GM18870 (cell line): Measurements from ENCODE around the gene PIK3CB.
A peak's percentile ranks its signal among the peaks of the same experiment; 100 is the strongest.

Source experiments
- ATAC-seq: cut with Tn5 transposase; IDR thresholded peaks from one replicate; pipeline ENCODE4 v1.9.1; 2021; ENCODE audit warnings: moderate library complexity; ENCODE audit not compliant: unreplicated experiment

The PIK3CB gene

DNA sequence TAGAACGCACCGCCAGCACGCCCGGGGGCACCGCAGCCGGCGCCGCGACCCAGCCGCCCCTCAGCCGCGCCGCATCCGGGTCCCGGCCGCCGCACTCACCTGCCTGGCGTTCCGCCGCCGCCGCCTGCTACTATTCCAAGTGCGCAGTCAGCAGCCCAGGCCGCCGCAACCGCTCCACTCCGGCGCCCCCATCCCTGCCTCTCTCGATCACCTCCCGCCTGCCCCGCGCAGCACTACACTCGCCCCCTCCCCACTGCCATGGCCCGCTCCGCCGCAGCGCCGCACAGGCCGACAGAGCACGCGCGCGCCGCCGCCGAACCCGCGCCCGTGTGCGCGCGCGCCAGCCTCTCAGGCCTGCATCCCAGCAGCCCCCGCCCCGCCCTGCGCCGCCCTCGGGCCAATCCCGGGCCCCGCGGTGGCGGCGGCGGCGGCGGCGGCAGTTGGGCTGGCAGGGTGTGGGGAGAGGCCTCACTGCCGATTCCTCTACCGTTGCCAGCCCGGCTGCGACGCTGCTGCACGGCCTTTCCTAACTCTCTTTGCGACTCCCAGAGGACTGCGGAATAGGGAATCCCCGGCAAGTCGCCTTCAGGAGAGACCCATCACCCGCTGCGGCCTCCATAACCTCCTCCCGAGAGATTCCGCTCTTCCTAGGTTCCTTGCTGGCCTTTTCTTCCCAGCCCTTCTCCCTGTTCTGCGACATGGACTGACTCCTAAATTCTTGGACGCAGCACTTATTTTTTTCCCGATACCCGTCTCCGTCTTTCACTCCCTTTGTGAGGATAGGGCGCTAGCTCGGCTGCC, at the start of gene PIK3CB:
Gene PIK3CB (minus strand): TSS at position 333 of the 801 bp plus-strand sequence. CDS start 75,585 bp downstream, outside the sequence.
- peak; percentile 44 for ATAC-seq

DNA sequence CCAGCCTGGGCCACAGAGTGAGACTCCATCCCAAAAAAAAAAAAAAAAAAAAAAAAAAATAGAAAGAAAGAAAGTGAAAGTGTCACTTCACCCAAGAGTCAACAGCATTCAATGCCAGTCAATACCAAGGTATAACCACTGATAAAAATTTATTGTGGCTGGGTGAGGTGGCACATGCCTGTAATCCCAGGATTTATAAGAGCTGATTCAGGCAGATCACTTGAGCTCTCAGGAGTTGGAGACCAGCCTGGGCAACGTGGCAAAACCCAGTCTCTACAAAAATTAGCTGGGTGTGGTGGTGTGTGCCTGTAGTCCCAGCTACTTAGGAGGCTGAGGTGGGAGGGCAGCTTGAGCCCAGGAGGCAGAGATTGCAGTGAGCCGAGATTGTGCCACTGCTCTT, 46.5 kb upstream of the PIK3CB start:
- no peak for ATAC-seq

DNA sequence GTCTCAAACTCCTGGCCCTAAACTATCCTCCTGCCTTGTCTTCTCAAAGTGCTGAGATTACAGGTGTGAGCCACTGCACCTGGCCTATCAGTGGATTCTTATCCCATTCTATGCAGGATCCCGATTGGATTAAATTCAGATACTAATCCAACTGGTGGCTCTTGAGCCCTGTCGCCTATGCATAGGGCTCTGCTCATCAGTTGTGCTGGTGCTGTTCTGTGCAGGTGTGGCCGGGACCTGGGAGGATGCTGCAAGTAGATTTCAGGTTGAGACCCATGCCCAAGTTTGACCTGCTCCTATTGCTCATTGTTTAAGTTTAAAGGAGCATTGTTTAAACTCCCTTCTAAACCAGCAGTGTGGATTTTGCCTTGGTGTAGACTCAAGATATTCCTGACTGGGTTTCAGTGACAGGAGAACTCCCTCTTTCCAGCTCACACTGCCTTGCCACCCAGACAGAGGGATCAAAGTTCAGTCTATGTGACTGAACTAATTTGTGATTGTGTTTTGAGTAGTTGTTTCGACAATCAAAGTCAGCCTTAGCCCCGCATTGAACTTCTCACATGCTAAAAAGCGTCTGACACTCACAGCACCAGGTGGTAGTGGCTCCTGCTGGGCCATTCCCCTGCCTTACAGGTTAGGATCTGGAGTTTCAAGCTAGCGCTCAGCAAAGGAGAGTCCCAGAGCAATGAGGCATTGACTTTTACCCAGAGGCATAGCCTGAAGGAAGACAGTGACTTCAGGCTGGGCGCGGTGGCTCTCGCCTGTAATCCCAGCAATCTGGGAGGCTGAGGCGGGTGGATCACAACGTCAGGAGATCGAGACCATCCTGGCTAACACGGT, 45.0 kb upstream of the PIK3CB start:
- ATAC-seq, result no peak

DNA sequence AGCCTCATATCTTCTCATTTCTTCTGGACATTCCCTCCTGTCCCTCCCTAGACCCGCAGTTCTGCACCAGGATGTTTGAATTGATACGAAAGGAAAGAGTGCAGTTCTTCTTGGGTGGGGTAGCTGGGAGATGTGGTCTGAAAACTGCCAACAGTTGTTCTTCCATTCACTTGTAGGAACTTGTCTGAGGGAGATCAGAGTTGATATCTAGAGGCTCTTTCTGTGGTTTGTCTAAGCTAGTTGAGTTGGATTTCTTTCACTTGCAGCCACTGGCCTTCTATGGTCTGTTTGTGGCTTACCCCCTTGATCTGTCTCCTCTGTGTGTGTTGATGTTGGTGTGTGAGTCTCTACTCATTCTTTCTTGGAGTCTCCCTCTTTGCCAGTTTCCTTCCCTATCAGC, 42.5 kb upstream of the PIK3CB start:
- no peak for ATAC-seq

DNA sequence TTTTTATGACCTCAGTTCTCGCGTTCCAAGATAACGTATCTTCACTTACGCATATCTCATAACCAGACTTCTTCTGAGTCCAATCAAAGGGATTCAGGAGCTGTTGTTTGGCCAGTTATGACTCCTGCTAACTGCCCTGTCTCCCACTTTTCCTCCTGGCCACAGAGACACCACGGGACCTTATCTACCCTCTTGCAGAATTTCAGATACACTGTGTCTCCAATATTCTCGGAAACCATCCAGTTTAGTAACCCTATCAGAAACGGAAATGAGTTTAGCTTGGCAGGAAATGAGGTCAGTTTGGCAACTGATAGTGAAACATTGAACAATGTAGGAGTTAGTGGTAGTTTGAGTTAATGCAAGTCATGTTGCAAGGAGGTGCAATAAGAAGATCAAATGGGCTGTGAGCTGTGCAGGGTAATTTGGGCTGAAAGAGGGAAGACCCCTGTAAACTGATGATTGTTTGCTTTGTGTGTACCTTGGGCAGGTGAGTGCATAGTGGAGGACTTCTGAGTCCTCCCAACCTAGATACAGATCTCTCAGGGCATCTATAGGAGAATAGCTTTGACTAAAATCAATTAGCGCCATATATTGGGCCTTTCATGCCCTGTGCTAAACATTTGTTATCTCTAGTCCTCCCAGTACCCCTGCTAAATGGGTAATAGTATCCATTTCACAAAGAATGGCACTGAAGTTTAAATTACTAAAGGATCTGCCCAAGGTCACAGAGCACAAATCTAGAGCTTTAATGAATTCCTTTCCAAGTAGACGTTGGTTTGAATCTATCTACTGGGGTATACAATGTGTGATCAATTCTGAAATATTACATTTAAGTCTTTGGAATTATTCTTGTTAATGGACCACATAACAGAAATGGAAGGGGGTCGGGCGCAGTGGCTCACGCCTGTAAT, 41.3 kb upstream of the PIK3CB start:
- ATAC-seq, result no peak

DNA sequence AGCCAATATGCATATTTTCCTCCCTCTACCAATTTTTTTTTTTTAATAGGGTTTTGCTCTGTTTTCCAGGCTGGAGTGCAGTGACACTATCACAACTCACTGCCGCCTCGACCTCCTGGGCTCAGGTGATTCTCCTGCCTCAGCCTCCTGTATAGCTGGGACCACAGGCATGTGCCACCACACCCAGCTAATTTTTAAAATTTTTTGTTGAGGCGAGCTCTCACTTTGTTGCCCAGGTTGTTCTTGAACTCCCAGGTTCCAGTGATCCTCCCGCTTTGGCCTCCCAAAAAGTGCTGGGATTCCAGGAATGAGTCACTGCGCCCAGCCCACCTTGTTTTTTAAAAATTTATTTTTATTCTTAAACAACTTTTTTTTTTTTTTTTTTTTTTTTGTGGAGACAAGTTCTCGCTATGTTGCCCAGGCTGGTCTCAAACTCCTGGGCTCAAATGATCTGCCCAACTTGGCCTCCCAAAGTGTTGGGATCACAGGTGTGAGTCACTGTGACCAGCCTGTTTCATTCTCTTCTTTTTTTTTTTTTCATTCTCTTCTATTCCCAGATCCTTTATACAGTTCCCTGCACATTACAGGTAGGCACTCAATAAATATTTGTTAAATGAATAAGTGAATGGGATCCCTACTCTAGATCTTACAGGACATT, 40.5 kb upstream of the PIK3CB start:
- no peak for ATAC-seq

DNA sequence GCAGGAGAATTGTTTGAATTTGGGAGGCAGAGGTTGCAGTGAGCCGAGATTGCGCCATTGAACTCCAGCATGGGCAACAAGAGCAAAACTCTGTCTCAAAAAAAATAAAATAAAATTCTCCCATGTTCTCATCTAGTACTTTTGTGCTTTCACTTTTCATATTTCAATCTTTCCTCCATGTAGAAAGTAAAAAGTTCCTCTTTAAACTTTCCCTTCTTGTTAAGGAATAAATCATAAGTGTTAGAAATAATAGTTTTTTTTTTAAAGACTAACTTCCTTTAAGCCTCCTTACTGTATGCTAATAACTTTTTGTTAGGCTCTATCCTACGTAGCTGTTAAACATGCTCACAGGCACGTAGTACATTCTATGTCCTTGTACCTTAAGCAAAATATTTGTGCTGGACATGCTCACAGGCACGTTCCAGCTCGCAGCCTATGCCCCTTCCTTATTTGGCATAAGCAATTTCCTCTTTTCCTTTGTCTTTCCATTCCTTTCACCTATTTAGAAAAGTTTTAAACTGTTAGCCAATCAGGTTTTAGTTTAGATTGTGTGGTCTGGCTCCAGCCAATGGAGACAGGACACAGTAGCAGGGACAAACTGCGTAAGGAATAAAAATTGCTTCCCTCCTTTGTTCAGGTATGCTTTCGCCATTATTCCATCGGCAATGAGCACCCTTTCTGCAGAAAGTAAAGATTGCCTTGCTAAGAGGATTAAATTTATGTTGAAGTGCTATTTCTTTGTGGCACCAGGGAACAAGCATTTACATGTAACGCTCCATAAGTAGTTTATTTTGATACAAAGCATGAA, 38.9 kb upstream of the PIK3CB start:
- ATAC-seq, result no peak

DNA sequence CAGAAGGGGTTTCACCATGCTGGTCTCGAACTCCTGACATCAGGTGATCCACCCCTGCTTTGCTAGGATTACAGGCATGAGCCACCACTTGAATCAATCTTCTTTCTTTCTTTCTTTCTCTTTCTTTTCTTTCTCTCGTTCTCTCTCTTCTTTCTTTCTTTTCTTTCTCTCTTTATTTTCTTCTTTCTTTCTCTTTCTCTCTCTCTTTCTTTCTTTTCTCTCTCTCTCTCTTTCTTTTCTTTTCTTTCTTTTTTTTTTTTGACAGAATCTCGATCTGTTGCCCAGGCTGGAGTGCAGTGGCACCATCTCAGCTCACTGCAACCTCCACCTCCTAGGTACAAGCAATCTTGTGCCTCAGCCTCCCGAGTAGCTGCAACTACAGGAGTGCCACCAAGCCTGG, 37.9 kb upstream of the PIK3CB start:
- no peak for ATAC-seq

DNA sequence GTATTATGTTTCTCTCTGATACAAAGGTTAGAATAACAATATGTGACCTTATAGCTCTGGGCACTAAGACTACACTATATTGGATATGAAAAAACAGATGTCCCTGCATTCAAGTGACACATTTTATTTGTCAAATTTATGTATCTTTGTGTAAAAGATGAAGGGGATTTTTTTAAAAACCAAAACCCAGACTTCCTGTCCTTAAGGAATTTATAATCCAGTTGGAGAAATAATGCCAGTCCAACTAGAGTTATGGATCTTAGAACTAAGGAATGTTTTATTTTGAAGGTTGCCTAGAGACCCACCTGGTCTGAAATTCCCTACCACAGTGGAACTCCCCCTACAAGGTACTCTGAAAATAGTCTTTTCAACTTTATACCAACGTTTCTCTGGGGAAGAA, 33.3 kb upstream of the PIK3CB start:
- ATAC-seq, result no peak

DNA sequence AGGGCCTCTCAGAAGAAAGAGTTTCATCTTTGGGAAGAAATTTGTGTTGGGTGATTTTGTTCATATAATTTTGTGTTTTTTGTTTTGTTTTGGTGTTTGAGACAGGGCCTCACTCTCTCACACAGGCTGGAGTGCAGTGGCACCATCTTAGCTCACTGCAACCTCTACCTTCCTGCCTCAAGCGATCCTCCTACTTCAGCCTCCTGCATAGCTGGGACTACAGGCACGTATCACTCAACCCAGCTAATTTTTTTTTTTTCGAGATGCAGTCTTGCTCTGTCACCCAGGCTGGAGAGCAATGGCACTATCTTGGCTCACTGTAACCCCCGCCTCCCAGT, 29.0 kb upstream of the PIK3CB start:
- ATAC-seq, result no peak

DNA sequence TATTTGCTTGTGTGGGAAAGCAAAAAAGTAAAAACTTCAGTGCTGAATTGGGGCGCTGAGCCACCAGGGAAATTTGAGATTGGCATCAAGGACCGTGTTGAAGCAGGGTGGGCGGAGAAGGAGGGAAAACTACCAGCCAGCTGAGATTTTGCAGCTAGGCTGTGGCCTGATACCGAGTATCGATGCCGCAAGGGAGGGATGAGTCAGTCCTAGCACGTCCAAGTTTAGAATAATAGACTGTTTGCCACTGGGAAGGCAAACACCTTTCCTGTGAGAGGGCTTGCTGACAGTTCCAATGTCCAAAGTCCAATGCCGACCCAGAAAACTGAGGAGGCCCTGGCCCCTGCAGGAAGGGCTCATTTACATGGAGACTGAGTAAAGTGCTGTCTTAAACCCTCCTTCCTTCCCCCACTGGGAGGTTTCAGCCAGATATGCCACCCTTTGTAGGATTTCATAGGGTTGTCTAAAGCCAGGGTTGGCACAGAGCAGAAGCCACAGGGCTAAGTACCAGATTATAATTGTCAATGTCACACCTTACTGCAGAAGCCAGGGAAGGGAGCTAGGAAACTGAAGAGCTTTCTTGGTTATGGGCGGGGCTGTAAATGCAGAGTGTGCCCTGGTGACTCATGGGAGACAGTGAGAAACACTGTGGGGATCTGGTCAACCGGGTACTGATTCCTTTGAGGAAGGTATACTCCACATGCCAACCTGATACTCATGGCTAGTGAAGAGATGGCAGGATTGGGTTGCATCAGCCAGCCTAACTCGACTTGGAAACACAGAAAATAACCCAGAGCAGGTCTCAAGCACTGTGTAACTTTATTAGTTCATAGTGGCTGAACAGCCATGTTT, 28.4 kb upstream of the PIK3CB start:
- ATAC-seq, result no peak

DNA sequence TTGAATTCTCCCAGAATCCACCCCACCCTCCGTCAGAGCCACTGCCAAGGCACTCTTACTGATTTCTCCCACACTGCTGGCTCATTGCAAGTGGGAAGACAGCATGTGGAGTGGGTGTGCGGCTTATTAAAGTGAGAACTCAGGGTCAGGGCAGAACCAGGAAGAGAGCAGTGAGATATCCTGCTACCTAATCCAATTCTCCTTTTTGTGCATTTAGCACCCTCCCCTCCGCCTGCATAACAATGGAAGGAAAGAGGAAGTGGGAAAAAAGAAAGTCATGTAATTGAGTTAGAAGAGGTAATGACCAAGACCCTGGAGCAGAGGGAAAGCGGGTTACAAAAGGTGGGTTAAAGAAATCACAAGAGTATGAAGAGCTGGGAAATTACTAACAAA, 27.8 kb upstream of the PIK3CB start:
- ATAC-seq, result no peak

DNA sequence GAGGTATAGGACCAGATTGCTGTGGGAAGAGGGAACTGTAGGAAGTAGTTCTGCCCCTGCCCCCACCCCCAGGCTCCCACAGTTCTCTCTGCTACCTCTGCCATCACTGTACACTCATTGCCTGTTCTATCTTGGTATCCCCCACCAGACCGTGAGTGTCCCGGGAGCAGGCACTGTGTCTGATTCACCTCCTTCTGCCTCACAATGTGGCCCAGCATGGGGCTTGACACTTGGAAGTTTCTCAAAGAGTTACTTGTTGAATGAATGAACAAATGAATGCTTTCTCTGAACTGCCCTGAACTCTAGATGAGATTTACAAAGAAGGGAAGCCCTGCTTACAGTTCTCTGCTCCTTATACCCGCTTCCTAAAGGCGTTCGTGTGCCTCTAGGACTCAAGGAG, 27.1 kb upstream of the PIK3CB start:
- no peak for ATAC-seq

DNA sequence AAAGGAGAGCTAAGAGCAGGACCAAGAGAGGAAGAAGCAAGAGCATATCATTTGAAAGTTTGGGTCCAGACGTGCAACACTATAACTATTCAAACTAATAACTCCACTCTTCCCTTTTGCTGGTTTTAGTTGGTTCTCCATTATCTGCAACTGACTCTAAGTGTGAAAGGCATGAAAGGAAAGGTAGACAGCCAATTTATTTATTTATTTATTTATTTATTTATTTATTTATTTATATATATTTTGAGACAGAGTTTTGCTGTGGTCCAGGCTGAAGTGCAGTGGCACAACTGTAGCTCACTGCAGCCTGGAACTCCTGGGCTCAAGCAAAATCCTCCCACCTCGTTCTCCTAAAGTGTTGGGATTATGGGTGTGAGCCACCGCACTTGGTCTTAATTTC, 22.1 kb upstream of the PIK3CB start:
- no peak for ATAC-seq

DNA sequence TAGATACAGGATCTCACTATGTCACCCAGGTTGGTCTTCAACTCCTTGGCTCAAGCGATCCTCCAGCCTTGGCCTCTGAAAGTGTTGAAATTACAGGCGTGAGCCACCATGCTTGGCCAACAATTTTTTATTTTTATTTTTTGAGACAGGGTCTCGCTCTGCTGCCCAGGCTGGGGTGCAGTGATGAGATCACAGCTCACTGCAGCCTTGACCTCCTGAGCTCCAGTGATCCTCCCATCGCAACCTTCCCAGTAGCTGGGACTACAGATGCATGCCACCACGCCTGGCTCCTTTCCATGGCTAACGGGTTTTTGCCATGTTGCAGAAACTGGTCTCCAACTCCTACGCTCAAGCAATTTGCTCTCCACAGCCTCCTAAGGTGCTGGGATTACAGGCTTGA, 20.2 kb upstream of the PIK3CB start:
- no peak for ATAC-seq

DNA sequence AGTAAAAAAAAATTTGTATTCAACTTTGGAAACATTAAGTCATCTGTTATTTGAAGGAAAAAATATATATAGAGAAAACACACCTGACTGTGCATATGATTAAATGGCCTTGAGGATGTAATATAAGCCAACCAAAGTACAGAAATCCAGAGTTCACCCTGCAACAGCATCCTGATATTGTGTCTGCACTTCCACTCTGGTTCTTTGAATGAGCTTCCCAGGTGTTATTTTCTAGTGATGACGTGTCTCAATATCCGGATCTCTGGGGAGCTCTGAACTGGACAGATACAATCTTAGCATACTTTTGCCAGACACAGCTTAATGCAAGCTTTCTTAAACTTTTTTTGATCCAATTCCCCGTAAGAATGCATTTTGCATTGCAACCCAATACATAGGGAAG, 19.5 kb upstream of the PIK3CB start:
- ATAC-seq, result no peak

DNA sequence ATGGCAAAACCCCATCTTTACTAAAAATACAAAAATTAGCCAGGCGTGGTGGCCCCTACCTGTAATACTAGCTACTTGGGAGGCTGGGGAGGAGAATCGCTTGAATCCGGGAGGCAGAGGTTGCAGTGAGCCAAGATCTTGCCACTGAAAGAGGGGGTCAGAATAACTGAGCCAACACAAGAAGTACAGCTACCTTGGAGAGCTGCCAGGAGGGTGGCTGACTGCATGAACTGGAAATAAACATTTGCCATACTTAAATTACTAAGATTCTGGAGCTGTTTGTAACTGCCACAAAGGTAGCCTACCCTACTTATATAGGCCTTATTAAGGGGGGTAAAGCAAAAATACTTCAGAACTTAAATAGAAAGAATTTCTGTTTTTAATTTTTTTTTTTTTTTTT, 15.4 kb upstream of the PIK3CB start:
- ATAC-seq, result no peak

DNA sequence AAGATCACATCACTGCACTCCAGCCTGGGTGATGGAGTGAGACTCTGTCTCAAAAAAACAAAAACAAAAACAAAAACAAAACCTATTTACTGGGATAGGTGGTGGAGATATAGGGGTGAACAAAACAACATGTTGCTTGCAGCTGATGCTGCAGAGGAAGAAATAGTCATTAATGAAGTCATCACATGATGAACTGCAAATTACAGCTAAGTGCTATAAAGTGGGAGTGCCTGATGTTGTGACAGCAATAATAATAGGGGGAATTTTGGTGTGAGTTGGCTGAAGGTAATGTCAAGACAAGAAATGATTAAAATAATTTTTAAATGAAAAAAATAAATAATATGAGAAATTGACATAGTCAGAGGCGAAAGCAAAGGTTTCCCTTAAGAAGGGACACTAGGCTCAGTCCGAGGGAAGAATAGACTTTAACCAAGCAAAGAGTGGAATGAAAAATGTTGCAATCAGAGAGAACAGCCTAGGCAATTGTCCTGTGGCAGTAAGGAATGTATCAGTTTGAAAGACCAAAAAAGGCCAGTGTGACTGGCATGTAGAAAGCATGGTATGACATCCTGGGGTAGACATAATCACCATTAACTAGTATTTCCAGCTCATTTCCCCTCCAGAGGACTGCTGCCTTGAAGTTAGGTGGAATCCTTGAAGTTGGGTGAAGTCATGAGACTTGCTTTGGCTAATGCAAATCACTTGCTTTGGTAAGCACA, 14.7 kb upstream of the PIK3CB start:
- no peak for ATAC-seq
